ENCODE measurements around the gene PDGFB. TPM values are rescaled to one million over a fixed set of nuclear protein-coding genes. Genes with fewer than 3 reads are reported as not detected.

Gene PDGFB
- total and polyA plus RNA-seq, 2 of the 4 experiments (the other 2 are of a cell fraction) = 0.07 TPM; not detected in 1

DNA sequence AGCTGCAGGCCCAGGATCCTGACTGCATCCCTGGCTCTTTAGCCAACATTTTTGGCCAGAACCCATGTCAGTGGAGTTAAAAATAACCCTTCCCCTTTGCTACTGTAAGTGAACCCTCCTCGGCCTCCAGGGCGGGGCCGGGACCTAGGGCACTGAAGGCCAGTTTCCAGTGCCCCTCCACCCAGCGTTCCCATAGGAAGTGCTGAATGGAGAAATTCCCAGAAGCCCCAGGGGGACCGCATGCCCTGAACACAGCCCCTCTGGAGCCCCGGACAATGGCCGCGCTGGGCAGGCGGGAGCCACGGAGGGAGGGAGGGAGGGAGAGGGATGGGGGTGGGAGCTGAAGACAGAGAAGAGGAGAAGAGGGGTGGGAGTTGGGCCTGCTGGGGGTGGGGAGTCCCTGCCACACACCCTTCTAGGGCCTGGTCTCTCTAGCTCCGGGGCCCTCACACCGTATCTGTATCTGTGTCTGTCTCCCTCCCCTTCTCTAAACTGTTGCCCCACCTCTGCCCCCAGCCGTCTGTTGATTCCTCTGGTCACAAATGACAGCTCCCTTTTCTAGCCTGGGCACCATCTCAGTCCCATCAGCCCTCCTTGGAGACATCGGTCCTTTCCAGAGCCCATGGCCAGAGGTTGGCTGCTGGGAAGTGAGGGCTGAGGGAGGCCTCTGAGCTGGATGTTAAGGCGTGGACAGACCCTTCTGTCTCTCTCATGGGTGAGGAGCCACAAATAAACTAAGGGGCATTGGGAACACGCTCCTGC, 10.9 kb downstream of the PDGFB start:
- no peak overlapping the region for H2AK9ac ChIP-seq (replicated peaks; ENCODE audit: low read depth, low read length, poor library complexity)
- no peak overlapping the region for H3K18ac ChIP-seq (ENCODE audit: low read depth, low read length)
- H2AK5ac ChIP-seq (ENCODE audit: low read depth, low read length) = no peak overlapping the region; the same call in 1 of the 2 replicates
- in situ Hi-C loops (cut with MboI; ENCODE audit: low sequenced_read_pairs) = no loop called here
- H2BK5ac ChIP-seq (ENCODE audit: low read depth, low read length, poor library complexity, severe bottlenecking) = no peak overlapping the region
- no peaks in the 10 kb centered on the region for H3K79me1 ChIP-seq (ENCODE audit: low read depth in 1 of 2, low read length in 2 of 2)
- no peak overlapping the region for H4K91ac ChIP-seq (ENCODE audit: insufficient read depth, low read depth, low read length)
- dilution Hi-C loops (cut with HindIII; ENCODE audit: low sequenced_read_pairs, unreplicated experiment) = no loop called here
- peaks cover 3% of the 10 kb centered on the region; the same call in 1 of the 2 replicates for H3K4me1 ChIP-seq (ENCODE audit: control insufficient read depth, insufficient read depth, low read length)
- no TSS peak for BruUV-seq (replicated peaks)
- no peak overlapping the region for H2AFZ ChIP-seq (replicated peaks; ENCODE audit: low read length, poor library complexity)
- no peak overlapping the region for H2BK120ac ChIP-seq (ENCODE audit: low read depth, low read length)
- ATAC-seq (ENCODE audit: low read depth) (no peak), DNase-seq (no peak)
- intact Hi-C loops (cut with micrococcal nuclease) = no loop called here
- POLR2A ChIA-PET (ENCODE audit: unreplicated experiment) = no interaction called here
- no peaks in the 10 kb centered on the region for H3K36me3 ChIP-seq (ENCODE audit: control insufficient read depth, insufficient read depth, low read length)
- CTCF ChIA-PET = no interaction called here
- H2BK20ac ChIP-seq (ENCODE audit: low read depth, low read length) = no peak overlapping the region
- no peak overlapping the region for H3K56ac ChIP-seq (ENCODE audit: extremely low read depth, insufficient read depth, low read length)
- no peak overlapping the region for H3K9ac ChIP-seq (ENCODE audit: low read depth, low read length)
- H4K5ac ChIP-seq (ENCODE audit: low read depth, low read length) = no peak overlapping the region
- peak overlapping the region; percentile 24; the same call in 1 of the 2 replicates for H3K4ac ChIP-seq (ENCODE audit: low read depth, low read length)
- TF ChIP-seq NFE2L2 (IDR thresholded peaks at IDR 0.05; ENCODE audit: low read depth, low read length) = no peak
- TF ChIP-seq, protein P1, sequence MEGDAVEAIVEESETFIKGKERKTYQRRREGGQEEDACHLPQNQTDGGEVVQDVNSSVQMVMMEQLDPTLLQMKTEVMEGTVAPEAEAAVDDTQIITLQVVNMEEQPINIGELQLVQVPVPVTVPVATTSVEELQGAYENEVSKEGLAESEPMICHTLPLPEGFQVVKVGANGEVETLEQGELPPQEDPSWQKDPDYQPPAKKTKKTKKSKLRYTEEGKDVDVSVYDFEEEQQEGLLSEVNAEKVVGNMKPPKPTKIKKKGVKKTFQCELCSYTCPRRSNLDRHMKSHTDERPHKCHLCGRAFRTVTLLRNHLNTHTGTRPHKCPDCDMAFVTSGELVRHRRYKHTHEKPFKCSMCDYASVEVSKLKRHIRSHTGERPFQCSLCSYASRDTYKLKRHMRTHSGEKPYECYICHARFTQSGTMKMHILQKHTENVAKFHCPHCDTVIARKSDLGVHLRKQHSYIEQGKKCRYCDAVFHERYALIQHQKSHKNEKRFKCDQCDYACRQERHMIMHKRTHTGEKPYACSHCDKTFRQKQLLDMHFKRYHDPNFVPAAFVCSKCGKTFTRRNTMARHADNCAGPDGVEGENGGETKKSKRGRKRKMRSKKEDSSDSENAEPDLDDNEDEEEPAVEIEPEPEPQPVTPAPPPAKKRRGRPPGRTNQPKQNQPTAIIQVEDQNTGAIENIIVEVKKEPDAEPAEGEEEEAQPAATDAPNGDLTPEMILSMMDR (conservative IDR thresholded peaks at IDR 0.05; ENCODE audit: low read depth, low read length) = no peak
- no peak for TF ChIP-seq RFX5 (IDR thresholded peaks at IDR 0.05; ENCODE audit: low read depth, low read length)
- no peak for TF ChIP-seq RCOR1 (IDR thresholded peaks at IDR 0.05; ENCODE audit: insufficient replicate concordance, low read length)
- TF ChIP-seq MXI1 (IDR thresholded peaks at IDR 0.05; ENCODE audit: borderline replicate concordance, low read depth, low read length) = no peak
- no peak for TF ChIP-seq MAFK (IDR thresholded peaks at IDR 0.05; ENCODE audit: low read depth, low read length)
- TF ChIP-seq, protein P2, sequence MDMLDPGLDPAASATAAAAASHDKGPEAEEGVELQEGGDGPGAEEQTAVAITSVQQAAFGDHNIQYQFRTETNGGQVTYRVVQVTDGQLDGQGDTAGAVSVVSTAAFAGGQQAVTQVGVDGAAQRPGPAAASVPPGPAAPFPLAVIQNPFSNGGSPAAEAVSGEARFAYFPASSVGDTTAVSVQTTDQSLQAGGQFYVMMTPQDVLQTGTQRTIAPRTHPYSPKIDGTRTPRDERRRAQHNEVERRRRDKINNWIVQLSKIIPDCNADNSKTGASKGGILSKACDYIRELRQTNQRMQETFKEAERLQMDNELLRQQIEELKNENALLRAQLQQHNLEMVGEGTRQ (IDR thresholded peaks at IDR 0.05; ENCODE audit: low read depth, low read length) = no peak
- TF ChIP-seq BHLHE40 (IDR thresholded peaks at IDR 0.05; ENCODE audit: low read depth, low read length) = no peak
- TF ChIP-seq CHD1 (IDR thresholded peaks at IDR 0.05; ENCODE audit: low read depth, low read length) = no peak
- no peak for TF ChIP-seq RAD21 (IDR thresholded peaks at IDR 0.05; ENCODE audit: low read length)
- H4K20me1 ChIP-seq (ENCODE audit: insufficient read depth, low read length) = no peaks in the 10 kb centered on the region
- no peak overlapping the region for H3K4me2 ChIP-seq (ENCODE audit: low read depth, low read length)
- no peak overlapping the region for H3K14ac ChIP-seq (replicated peaks; ENCODE audit: low read depth, low read length)
- H4K8ac ChIP-seq (ENCODE audit: low read depth in 2 of 2, low read length in 2 of 2) = no peak overlapping the region
- H3K4me3 ChIP-seq (ENCODE audit: insufficient read depth, low read depth, low read length) = no peak overlapping the region
- H3K9me3 ChIP-seq (ENCODE audit: control insufficient read depth, insufficient read depth, low read length) = no peaks in the 10 kb centered on the region
- WGBS, 2 experiments (ENCODE audit: extremely low coverage in 2 of 2, insufficient read length in 1 of 2) = 86% methylated on average over 1 of the region's 16 CpGs; no CpG with 5 or more reads in 1 of the 2 experiments
- peaks cover 1% of the 10 kb centered on the region; the same call in 1 of the 2 replicates for H3K27me3 ChIP-seq (ENCODE audit: control insufficient read depth, insufficient read depth, low read length)
- no peaks in the 10 kb centered on the region for H3K9me1 ChIP-seq (ENCODE audit: insufficient read depth, low read length)
- H2BK15ac ChIP-seq (ENCODE audit: low read depth, low read length) = no peak overlapping the region
- no peak overlapping the region for H3K23ac ChIP-seq (ENCODE audit: low read depth, low read length)
- no peak overlapping the region for H3K27ac ChIP-seq (ENCODE audit: insufficient read depth, low read length)

Measured in IMR-90 (cell line).